KG1 (cell line): ENCODE measurements around the gene PDE7B.
A peak's percentile ranks its signal among the peaks of the same experiment; 100 is the strongest.

Experiments
- DNase-seq: peaks from one replicate; lab custom pipeline; 2025; lab: John Stamatoyannopoulos, UW

Gene PDE7B

GRCh38 chr6:135851442-135852271, at the start of gene PDE7B:
PDE7B (plus strand) TSS chr6:135851701.
- DNase-seq = peak; percentile 13

- no peak for DNase-seq
Measured at GRCh38 chr6:135801755-135802465, 49.6 kb upstream of the PDE7B start.

- no peak for DNase-seq
Measured at GRCh38 chr6:135810486-135810885, 41.0 kb upstream of the PDE7B start.

- no peak for DNase-seq
Measured at GRCh38 chr6:135811170-135811569, 40.3 kb upstream of the PDE7B start.

GRCh38 chr6:135811644-135812526, 39.6 kb upstream of the PDE7B start:
- DNase-seq = no peak

GRCh38 chr6:135813401-135813800, 38.1 kb upstream of the PDE7B start:
- no peak for DNase-seq

GRCh38 chr6:135814043-135814442, 37.5 kb upstream of the PDE7B start:
- no peak for DNase-seq

GRCh38 chr6:135815216-135815615, 36.3 kb upstream of the PDE7B start:
- no peak for DNase-seq

GRCh38 chr6:135817035-135817434, 34.5 kb upstream of the PDE7B start:
- DNase-seq = no peak

- DNase-seq = no peak
Measured at GRCh38 chr6:135819665-135820064, 31.8 kb upstream of the PDE7B start.

GRCh38 chr6:135820340-135820739, 31.2 kb upstream of the PDE7B start:
- DNase-seq = no peak

GRCh38 chr6:135823851-135824250, 27.6 kb upstream of the PDE7B start:
- DNase-seq = no peak

- DNase-seq = no peak
Measured at GRCh38 chr6:135826236-135826804, 25.2 kb upstream of the PDE7B start.

GRCh38 chr6:135828021-135828420, 23.5 kb upstream of the PDE7B start:
- DNase-seq = no peak

- DNase-seq = no peak
Measured at GRCh38 chr6:135830452-135830881, 21.0 kb upstream of the PDE7B start.

GRCh38 chr6:135831016-135831415, 20.5 kb upstream of the PDE7B start:
- DNase-seq = no peak

- DNase-seq = no peak
Measured at GRCh38 chr6:135832166-135832565, 19.3 kb upstream of the PDE7B start.

- DNase-seq = no peak
Measured at GRCh38 chr6:135833771-135834170, 17.7 kb upstream of the PDE7B start.

- DNase-seq = no peak
Measured at GRCh38 chr6:135837735-135838449, 13.6 kb upstream of the PDE7B start.

GRCh38 chr6:135839121-135839520, 12.4 kb upstream of the PDE7B start:
- DNase-seq = no peak
